Measurements from ENCODE around the gene CMTM8.
"Not testable (repeated sequence)": the region's sequence is repeated elsewhere in the genome, so short reads cannot be mapped to it uniquely, and the experiment has no call there.

Gene CMTM8

DNA sequence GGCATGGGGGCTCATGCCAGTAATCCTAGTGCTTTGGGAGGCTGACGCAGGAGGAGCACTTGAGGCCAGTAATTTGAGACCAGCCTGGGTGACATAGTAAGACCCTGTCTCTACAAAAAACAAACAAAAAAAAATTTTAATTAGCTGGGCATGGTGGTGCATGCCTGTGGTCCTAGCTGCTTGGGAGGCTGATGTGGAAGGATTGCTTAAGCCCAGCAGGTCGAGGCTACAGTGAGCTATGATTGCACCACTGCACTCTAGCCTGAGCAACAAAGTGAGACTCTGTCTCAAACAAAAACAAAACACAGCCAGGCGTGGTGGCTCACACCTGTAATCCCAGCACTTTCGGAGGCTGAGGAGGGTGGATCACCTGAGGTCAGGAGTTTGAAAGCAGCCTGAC, 9.7 kb upstream of the CMTM8 start:
- DNase-seq (ENCODE audit: low read depth in 3 of 3) = not testable (repeated sequence)

DNA sequence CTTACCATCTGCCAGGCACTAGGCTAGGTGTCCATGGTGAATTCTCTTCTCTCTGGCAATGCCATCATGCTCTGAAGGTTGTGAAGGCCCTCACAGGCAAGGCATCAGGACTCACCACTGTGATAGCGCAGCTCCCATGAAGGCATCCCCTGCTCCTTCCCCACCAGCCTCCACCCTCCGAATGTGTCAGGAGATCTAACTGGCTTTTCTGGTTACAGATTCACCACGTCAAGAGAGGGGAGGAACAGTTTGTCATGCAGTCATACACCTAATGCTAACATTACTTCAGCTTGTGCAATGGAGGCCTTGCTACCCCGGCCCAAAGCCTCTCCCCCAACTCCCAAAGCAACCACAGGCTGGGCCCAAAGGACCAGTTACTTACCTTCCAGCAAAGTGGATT, 8.9 kb upstream of the CMTM8 start:
- DNase-seq (ENCODE audit: low read depth in 3 of 3) = no peak

DNA sequence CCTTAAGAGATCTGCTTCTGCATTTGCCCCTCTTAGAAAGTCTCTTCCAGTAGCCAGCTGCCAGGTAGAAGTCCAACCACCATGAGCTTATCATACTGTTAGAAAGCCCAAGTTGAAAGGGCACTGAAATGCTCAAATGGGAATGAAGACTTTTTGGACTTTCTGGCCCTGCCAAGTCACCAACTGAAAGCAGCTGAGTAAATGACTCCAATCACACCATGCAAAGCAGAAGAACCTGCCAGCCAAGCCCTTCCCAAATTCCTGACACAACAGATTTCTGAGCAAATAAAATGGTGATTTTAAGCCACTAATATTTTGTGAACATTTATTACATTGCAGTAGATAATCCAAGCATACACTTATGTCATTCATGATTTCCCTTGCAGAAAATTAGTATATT, 2.1 kb upstream of the CMTM8 start:
- no peak for DNase-seq (ENCODE audit: low read depth in 3 of 3)

DNA sequence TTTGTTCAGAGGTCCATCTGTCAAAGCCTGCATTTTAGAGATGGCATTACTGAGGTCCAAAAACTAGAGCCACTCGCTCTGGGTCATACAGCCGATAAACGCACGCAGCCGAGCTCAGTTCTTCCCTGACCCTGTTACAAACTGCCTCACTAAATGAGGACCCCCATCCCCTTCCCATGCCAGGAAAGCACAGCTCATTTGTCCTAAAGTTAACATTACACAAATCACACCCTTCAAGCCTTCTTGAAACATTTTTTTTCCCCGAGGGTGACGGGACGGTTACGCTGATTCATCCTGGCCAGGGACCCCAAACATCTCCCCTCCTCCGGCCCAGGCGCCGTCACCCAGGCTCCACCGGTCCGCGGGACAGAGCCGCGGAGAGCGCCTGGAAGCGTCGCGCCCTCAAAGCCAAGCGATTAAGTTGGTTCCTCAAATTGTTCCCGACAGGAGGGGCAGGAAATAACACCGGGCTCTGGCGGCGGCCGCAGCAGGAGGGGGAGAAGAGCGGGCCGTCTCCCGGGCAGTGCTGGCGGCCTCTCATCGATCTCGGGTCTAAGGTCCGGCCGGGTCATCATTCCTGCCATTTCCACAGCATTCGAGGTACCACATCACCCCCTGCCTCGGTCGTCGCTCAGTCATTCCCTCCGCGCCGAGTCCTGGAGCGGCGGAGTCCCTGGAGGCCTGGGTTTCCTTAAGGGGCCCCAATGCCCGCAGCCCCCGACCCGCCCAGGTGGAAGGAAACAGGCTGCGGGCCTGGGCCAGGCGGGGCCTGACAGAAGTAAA, 619 bp upstream of the CMTM8 start:
- DNase-seq (ENCODE audit: low read depth in 3 of 3) = peak in 2 of 3 experiments; percentile 7 to 11

DNA sequence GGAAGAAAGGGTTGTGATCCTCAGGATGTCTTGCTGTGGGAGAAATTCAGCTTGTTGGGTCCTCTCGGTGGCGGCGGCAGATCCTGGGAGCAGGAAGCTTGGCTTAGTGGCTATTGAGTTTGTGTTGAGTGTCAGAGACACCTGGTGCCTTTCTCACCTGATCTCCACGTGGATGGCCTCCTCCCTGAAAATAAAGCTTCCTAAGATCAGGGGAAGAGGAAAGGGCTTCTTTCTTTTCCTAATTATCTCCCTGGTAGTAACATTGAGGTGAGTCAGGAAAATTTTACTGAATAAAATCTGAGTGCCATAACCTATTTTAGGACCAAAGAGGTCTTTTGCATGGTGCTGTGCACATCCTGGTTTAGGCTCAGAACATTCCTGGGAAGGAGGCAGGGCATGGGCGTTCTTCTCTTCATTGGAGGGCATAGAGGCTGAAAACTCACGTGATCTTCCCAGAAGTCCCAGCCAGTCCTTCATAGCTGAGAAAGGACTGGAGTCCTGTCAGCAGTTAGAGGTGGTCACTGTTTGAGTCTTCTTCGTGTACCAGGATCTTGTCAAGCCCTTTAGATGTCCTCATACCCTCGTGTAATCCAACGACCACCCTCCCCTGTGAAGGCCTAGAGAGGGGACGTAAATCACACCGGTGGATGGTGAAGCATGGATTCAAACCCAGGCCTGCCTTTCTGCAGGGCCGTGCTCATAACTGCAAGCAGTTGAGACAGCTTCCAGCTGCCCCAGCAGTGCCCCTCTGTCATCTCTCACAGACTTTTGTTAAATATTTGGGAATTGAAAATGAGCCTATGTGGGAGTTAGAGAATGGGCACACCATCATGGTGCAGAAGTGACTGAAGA, 1.1 kb downstream of the CMTM8 start:
- DNase-seq (ENCODE audit: low read depth in 3 of 3) = no peak

DNA sequence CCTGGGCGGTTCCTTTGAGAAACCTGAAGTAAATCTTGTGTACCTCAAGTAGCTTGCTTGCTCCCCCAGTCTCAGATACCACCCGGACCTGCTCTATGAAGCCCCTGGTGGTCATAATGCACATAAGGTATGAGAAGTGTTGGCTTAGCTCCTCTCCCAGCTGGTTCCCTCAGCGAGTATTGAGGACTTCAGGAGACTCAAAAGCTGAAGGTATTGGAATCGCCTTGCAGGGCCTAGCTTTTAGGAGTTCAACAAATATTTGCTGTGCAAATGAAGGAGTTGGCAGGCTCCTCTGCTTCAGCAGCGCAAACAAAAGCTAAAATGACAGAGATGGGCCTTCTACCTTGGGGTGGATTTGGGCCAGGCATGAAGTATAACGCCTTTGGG, 1.7 kb downstream of the CMTM8 start:
- peak; percentile 13 to 33 (median 21) for DNase-seq (ENCODE audit: low read depth in 3 of 3)

DNA sequence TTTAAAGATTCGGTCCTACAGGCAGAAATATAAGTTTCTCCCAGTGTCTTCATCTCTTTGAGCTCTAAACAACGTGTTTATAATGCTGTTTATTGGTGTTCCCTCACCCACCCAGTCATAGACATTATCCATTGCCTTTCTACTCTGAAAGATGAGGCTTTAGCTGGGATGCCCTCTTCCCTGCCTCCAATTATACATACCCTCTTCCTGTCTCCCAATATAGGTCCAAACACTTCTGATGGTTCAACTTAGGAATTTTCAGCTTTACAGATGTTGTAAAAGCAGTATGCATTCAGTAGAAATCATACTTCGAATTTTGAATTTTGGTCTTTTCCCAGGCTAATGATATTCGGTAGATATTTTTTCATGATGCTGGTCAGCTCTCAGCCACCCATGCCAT, 2.6 kb downstream of the CMTM8 start:
- no peak for DNase-seq (ENCODE audit: low read depth in 3 of 3)

DNA sequence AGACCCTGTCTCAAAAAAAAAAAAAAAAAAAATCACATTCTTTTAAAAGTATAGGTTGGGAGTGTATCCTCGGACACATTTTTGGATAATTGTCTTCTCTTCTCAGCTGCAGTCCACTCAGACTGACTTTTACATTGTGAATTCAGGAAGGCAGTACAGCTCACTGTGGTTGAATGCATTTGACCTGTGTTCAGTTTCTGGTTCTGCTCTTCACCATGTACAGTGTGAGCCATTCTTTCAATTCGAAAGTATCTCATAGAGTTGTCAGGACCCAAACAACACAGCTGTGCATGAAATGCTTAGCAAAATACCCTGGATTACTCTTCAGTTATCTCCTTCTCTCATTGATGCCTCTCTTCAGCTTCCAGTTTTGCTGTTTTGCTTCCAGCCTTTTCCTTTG, 5.0 kb downstream of the CMTM8 start:
- no peak for DNase-seq (ENCODE audit: low read depth in 3 of 3)

DNA sequence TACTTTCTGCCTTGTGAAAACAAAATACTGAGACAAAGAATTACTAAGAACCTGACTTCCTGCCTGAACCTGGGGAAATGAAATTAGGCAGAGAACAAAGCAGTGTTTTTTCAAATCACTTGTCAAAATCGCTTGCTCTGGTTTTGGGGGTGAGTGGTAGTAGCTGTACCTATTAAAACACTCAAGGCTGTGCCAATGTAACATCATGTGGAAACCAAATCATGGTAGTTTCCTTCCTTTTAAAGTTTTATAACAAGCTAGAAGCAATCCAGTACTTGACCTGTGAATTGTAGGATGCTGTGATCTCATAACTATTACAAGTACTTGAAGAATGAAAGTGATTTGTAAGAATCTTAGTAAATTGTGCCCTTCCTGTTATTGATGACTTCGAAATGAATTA, 6.7 kb downstream of the CMTM8 start:
- no peak for DNase-seq (ENCODE audit: low read depth in 3 of 3)

DNA sequence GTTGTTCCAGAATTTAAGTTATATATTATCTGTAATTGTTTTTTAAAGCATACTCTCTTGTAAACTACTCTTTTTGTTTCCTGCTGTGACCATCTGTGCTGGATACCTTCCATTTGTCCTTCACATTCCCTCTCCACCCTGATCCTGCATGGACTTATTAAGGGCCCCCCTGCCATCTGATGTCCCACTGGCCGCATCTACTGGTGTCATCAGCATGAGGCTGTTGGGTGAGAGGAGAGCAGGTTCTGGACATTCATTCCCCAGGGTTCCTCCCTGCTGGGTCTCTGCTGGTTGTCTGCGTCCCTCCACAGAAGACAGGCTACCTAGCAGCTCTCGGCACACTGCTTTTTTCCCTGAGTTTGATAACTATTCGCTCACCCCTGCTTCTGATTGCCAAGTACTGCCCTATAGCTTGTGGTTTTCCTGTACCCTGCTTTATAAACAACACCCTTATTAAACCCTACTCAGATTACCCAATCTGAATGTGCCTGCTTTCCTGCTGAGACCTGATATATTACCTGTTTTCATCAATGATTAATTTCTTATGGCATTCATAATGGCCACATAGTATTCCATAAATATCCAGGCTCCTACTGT, 7.7 kb downstream of the CMTM8 start:
- DNase-seq (ENCODE audit: low read depth in 3 of 3) = no peak

DNA sequence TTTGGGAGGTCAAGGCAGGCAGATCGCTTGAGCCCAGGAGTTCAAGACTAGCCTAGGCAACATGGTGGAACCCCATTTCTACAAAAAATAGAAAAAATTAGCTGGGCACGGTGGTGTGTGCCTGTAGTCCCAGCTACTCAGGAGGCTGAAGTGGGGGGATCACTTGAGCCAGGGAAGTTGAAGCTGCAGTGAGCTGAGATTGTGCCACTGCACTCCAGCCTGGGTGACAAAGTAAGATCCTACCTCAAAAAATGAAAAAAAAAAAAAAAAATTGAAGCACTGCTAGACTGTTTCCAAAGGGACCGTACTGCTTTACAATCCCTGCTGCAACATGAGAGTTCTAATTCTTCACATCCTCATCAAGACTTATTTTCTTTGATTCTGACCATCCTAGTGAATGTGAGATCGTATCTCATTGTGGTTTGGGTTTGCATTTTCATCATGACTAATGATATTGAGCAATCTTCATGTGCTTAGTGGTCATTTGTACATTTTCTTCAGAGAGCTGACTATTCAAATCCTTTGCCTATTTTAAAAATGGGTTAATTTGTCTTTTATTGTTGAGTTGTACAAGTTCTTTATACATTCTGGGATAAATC, 10.8 kb downstream of the CMTM8 start:
- DNase-seq (ENCODE audit: low read depth in 3 of 3) = no peak

DNA sequence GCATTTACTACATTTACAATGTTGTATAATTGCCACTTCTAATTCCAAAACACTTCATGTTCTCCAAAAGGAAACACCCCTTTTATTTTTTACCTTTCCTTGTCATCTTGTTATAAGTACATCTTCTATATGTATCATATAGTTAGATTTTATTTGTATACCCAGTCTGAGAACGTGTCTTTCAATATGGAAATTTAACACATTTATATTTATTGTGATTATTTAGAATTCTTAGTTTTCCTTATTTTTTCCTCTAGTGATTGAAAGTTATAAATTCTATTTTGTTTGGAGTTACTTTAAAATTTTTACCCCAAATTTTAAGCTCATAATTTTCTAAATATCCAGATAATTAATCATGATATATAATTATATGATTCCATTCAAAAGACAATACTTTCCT, 15.8 kb downstream of the CMTM8 start:
- DNase-seq (ENCODE audit: low read depth in 3 of 3) = no peak

DNA sequence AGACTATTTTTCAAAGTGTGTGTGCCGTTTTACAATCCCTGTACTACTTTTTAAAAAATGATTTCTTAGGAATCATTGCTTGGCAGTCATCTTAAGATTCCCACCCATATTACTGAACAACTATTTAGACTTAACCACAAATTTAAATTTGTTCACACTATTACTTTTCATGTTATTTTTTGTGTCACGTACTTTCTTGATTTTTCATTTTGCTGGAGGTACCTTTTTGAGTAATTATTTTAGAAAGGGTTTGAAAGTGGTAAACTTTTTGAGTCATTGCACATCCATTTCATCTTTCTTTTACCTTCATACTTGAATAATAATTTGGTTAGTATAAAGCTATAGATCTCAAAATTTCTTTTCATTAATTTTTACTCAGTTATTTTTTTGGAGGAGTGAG, 16.9 kb downstream of the CMTM8 start:
- no peak for DNase-seq (ENCODE audit: low read depth in 3 of 3)

DNA sequence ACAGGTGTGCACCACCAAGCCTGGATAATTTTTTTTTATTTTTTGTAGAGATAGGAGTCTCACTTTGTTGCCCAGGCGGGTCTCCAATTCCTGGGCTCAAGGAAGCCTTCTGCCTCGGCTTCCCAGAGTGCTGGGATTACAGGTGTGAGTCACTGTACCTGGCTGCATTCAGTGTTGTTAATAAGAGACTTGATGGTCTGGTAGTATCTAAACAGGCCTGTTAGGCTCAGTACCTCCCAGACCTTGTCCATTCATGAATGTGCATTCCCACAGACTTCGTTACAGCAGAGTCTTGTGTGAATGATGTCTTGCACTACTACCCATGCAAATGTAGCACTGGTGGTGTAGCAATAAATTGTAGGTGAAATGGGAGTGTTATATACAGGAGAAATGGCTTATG, 17.7 kb downstream of the CMTM8 start:
- DNase-seq (ENCODE audit: low read depth in 3 of 3) = no peak

DNA sequence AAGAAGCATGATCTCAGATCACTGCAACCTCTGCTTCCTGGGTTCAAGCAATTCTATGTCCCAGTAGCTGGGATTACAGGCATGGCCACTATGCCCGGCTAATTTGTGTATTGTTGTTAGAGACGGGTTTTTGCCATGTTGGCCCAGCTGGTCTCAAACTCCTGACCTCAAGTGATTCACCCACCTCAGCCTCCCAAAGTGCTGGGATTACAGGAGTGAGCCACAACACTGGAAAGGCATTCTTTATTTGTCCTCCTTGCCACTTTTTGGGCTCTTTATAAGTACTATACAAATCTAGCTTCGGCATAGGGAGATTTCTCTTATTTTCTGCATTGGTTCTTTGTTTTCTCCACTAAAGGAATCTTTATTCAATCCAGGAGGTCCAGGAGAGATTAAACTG, 18.6 kb downstream of the CMTM8 start:
- no peak for DNase-seq (ENCODE audit: low read depth in 3 of 3)

DNA sequence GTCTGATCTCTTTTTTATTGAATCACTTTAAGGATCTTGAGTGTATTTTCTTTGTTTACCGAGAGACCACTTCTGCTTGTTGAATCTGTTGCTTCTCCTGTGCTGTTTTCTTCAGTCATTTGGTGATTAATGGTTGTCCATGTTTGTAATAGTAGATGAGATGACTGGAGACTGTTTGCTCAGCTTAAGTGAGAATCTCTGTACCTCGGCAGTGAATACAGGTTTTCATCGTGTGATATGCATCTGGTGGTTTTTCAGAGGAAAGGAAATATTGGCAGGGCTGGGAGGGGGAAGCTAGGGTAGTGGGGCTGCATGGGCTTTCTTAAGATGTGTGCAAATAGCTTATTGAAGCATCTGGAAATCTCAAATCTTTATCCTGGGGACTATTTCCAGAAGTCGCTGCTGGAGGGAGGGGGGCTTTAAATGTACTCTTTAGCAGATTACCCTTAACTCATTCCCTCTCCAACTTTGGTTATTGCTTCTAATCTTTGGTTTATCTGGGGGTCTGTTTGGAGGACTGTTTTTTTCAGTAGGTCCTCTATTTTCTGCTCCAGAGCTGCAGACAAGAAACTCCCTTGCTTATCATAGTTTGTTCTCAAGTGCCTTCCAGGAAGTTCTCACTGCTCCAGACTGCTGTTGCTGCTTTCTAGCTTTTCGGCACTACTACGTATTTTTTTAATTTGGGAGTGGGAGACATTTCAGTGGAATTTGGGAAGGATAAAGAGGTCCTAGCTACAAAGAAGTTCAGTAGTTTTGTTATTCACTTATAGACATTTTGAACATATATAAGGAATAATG, 19.4 kb downstream of the CMTM8 start:
- no peak for DNase-seq (ENCODE audit: low read depth in 3 of 3)

DNA sequence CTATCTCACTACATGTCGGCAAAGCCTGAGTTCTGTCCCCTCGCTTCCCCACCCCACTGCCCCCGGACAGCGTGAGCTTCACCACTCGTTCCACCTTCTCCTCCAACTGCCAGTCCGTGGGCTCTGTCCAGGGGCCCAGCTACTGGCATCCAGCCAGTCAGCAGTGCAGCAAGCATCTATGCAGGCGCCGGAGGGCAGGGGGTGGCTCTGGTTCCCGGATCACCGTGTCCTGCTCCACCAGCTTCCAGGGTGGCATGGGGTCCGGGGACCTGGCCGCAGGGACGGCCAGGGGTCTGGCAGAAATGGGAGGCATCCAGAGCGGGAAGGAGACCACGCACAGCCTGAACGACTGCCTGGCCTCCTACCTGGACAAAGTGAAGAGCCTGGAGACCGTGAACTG, 20.4 kb downstream of the CMTM8 start:
- DNase-seq (ENCODE audit: low read depth in 3 of 3) = no peak

DNA sequence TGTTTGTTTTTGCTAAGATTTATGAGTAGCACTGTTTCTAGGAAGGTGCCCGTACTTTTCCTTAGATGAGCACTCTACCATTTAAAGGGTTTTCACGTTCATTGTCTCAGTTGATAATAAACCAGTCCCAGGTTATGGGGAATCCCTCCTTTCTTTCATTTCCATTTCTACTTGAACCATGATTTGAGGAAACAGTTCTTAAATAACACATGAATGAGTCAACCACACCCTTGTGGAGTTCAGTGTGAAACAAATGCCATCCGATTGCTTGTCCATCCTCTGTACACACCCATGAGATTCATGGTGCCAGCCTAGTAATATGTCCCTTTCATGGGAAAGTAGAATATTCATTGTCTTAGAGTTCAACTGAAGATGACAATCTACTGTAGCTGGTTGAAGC, 23.1 kb downstream of the CMTM8 start:
- DNase-seq (ENCODE audit: low read depth in 3 of 3) = no peak

DNA sequence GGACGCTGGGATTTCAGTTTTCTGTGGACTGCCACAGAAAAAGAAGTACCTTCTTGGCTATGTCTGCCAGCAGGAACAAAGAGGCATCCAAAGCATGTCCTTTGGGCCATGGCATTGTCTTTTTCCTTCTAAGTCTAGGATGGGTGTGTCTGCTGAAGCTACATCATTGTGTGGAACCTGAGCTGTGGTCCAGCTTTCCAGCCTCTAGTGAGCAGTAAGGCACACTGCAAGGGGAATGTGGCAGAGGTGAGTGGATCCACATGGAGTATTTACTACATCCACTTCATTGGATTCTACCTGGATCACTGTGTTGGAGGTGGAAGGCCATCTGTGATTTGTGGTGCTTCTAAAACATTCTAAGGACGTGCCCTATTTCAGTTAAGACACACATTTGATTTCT, 23.7 kb downstream of the CMTM8 start:
- no peak for DNase-seq (ENCODE audit: low read depth in 3 of 3)

DNA sequence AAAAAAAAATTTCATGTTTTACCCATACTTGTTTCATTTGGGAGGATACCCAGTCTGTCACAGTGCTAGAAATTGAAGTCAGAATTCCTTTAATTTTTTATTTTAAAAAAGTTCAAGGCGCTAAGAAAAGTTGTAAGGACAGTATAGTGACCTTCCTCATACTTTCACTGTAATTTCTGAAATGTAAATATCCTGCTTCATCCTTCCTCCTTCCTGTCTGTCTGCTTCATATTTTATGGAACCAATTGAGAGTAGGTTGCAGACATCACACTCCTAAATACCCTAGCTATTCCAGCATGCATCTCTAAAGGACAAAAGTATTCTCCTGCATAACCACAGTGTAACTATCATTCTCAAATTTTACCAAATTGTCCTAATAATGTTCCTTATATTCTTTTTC, 35.8 kb downstream of the CMTM8 start:
- DNase-seq (ENCODE audit: low read depth in 3 of 3) = no peak

DNA sequence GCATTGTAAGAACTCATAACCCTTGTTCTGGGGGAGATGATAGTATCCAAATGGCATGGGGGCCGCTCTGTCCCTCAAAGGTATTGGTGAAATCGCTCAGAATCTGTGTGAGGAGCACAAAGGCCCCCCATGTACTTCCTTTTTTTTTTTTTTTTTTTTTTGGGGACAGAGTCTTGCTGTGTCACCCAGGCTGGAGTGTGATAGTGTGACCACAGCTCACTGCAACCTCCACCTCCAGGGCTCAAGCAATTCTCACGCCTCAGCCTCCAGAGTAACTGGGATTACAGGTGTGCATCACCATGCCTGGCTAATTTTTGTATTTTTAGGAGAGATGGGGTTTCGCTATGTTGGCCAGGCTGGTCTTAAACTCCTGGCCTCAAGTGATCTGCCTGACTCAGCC, 37.0 kb downstream of the CMTM8 start:
- no peak for DNase-seq (ENCODE audit: low read depth in 3 of 3)

Measured in stimulated activated CD4-positive, alpha-beta T cell treated with anti-CD3 and anti-CD28 coated beads, TNF-alpha, amount 100 ng/mL, for 4 hours (primary cell).